NCI-H2227 treated with DMSO at 0.1 percent for 48 hours (cell line): ENCODE data around the gene POU2AF1.
"Not testable (repeated sequence)": the region's sequence is repeated elsewhere in the genome, so short reads cannot be mapped to it uniquely, and the experiment has no call there.

ENCODE experiments used
- DNase-seq: peaks from one replicate; lab custom pipeline; 2025; lab: John Stamatoyannopoulos, UW

The POU2AF1 gene

GRCh38 chr11:111344032-111344431 lies 35.0 kb downstream of the POU2AF1 start:
- DNase-seq = no peak

GRCh38 chr11:111342329-111342728 lies 36.7 kb downstream of the POU2AF1 start:
- DNase-seq = no peak

- DNase-seq = no peak
These were observed 39.2 kb downstream of the POU2AF1 start for GRCh38 chr11:111339758-111340388.

GRCh38 chr11:111336582-111337256 lies 42.4 kb downstream of the POU2AF1 start:
- DNase-seq = no peak

- no peak for DNase-seq
These were observed 43.0 kb downstream of the POU2AF1 start for GRCh38 chr11:111336062-111336461.

GRCh38 chr11:111335549-111335948 lies 43.5 kb downstream of the POU2AF1 start:
- no peak for DNase-seq

GRCh38 chr11:111334532-111335502 lies 44.3 kb downstream of the POU2AF1 start:
- DNase-seq = no peak

- DNase-seq = no peak
These were observed 47.2 kb downstream of the POU2AF1 start for GRCh38 chr11:111331711-111332479.

GRCh38 chr11:111330234-111330893 lies 48.7 kb downstream of the POU2AF1 start:
- no peak for DNase-seq

- no peak for DNase-seq
These were observed 49.5 kb downstream of the POU2AF1 start for GRCh38 chr11:111329306-111330204.

- DNase-seq = no peak
These were observed 51.0 kb downstream of the POU2AF1 start for GRCh38 chr11:111327908-111328624.

- DNase-seq = no peak
These were observed 52.3 kb downstream of the POU2AF1 start for GRCh38 chr11:111326824-111327223.

GRCh38 chr11:111325259-111325658 lies 53.8 kb downstream of the POU2AF1 start:
- DNase-seq = no peak

- DNase-seq = no peak
These were observed 54.8 kb downstream of the POU2AF1 start for GRCh38 chr11:111324277-111324720.

GRCh38 chr11:111322534-111322933 lies 56.5 kb downstream of the POU2AF1 start:
- no peak for DNase-seq

GRCh38 chr11:111320728-111321568 lies 58.1 kb downstream of the POU2AF1 start:
- no peak for DNase-seq

- not testable (repeated sequence) for DNase-seq
These were observed 58.9 kb downstream of the POU2AF1 start for GRCh38 chr11:111320199-111320598.

- no peak for DNase-seq
These were observed 59.8 kb downstream of the POU2AF1 start for GRCh38 chr11:111319296-111319695.

GRCh38 chr11:111312076-111312475 lies 67.0 kb downstream of the POU2AF1 start:
- DNase-seq = no peak
